A549 treated with Mapracorat at 1 μM for 4 hours (cell line): ENCODE data around the gene STING1. TPM values are rescaled to one million over a fixed set of nuclear protein-coding genes. Genes with fewer than 3 reads are reported as not detected.

Source experiments
- total RNA-seq: library from RNA; stranded (reverse); fragments of 200-300 nt; extraction: Qiagen RNA extraction; gene quantifications from 5 replicates; pipeline ENCODE4 v1.2.3, GENCODE V29; 2022

Gene STING1
- total RNA-seq, result 0.78 to 1.4 TPM (median 1.1 TPM) in 5 replicates

DNA sequence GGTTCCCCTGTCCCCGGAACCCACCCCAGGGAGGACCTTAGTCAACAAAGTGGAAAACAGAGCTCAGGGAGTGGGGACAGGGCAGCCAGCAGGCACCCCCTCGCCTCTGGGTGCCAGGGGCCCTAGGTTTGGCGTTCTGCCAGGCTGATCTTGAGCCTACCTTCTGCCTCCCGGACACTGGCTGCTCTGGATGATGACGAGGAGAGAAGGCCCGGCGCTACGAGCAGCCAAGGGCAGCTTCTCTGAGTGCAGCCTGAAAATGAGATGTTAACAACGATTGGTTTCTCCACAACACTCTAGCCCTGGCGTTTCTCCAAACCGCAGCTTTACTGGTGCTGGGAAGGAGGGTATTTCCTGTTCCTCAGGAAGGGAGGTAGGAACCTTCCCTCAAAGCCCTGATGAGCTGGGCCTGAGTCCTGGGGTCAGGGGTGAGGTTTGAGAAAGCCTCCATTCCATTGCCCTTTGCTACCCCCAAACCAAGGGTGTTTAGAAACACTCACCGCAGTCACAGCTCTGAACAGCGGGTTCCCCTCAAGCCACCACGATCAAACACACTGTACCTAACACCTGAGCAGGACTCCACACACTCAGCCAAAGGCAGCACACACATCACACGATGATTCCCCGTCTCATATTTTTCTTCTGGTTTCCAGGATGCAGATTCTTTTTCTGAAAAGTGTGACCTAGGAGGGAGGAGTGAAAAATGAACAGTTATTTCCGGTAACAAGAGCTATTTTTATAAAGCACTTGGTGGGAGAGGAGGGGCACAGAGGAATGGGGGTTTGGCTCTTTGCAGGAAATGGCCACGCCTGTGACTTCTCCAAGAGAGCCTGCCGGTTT lies at the start of gene STING1:
Gene STING1, minus strand, starts transcription at position 709 of the 840 bp plus-strand sequence. CDS start 1,054 bp downstream, outside the sequence.

DNA sequence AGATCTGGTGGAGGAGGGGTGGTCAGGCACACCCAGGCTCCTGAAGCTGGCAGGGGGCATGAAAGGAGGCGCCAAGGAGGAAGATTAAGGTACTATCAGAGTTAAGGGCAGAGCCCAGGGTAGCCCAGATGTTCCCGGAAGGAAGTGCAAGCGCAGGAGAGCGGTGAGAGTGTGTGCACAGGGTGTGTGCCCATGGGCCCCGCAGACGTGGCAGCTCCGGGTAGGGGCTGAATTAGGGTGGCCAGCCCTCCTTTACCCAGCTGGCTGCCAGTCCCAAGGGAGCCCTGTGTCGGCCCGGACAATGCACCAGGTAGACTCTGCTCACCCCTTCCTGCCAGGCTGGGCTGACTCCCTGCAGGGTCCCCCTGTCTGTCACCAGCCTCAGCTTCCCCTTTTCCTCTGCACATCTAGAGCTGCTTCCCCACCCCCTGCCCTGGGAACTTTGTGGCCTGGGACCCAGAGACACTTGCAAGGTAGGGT lies 11.7 kb downstream of the STING1 start, which contains the start of gene SMIM33:
Gene SMIM33, plus strand, starts transcription at position 184 of the 480 bp plus-strand sequence. Its CDS starts 118 bp downstream, at position 302.

DNA sequence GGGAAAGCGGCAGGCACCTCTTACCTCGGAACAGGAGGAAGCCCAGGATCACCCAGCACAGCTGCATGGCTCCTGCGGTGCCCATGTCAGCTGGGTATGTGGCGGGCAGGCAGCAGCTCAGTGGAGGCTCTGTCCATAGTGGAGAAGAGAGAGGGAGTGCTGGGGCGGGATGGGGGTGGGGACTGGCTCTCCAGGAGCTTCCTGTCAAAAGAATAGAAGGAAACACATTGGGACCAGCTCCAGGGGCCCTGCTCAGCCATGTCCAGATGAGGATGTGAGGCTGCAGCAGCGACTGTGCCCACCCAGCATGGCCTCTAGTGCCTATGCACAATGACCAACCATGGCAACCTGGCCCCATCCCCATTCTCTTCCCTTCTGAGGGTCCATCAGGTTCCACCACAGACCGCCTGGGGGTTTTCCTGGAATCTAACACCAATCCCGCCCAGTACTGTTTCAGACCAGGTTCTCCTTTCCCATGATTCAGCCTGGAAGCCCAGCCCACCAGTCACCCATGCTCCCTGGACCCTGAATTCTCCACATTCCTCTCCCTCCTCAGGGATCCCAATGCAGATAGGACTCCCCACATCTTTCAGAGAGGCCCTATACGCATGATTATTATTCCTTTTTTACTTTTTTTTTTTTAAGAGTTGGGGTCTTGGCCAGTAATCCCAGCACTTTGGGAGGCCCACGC lies 19.8 kb downstream of the STING1 start, which contains the start of gene ECSCR:
Gene ECSCR, minus strand, starts transcription at position 158 of the 691 bp plus-strand sequence. Its CDS starts 73 bp downstream, at position 85.

DNA sequence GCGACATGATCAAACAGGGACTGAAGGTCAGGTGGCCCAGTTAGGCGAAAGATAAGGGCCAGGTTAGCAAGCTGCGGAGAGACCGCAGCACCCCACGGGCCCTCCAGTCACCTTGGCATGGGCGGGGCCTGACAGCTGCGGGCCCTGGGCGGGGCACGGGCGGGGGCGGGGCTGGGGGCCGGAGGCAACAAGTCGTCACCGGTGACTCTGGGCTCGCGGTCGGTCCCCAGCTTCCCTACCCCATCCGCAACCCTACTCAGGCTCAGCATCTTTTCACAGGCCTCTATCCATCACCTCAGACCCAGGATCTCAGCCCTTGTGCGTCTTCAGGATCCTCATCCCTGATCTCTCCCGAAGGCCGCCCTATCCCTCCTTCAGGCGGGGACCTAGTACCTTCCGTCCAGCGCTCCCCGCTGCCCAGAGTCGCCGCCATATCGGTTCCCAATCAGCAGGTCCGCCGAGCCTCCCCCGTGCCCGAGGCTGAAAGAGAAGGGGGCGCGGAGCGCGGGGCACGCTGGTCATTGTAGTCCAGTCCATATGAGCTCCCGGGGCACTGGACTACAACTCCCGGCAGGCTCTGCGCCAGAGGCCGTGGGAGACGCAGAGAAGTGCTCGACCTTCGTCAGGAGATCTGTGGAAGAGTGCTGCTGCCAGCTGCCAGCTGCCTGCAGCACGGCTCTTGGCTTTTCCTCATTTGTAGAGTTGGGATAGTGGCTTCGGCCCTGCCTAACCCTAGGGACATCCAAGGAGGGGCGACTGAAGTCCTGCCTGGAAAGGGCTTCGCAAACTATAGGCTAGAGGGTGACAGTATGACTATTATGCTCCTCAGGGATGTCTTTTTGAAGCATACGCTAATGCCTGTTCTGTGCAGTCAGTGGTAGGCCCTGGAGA lies 43.3 kb downstream of the STING1 start, which contains the start of gene DNAJC18:
Gene DNAJC18, minus strand, starts transcription at position 513 of the 891 bp plus-strand sequence. Its CDS starts 80 bp downstream, at position 433.

Other genes starting within 250 kb of the STING1 start
- 156 to 198 TPM (median 171 TPM) in 5 replicates for gene MATR3, start 189.0 kb downstream of the STING1 start, total RNA-seq
- gene PAIP2, start 140.9 kb downstream of the STING1 start, total RNA-seq, result 77.7 to 101 TPM (median 83.2 TPM) in 5 replicates
- gene SLC23A1, start 99.5 kb downstream of the STING1 start, total RNA-seq, result 1.1 to 1.8 TPM (median 1.3 TPM) in 5 replicates
- 0.29 TPM in 1 of 5 replicates, not detected in the others for gene MZB1, start 92.8 kb downstream of the STING1 start, total RNA-seq
- 0.15 to 0.29 TPM (median 0.22 TPM) in 5 replicates for gene PROB1, start 87.7 kb downstream of the STING1 start, total RNA-seq
- gene SPATA24, start 78.7 kb downstream of the STING1 start, total RNA-seq, result 3.9 to 6.0 TPM (median 5.3 TPM) in 5 replicates
- gene DNAJC18, start 43.2 kb downstream of the STING1 start, total RNA-seq, result 5.6 to 9.3 TPM (median 8.1 TPM) in 5 replicates
- not detected in 5 replicates for gene ECSCR, start 20.0 kb downstream of the STING1 start, total RNA-seq
- gene SMIM33, start 11.8 kb downstream of the STING1 start, total RNA-seq, result not detected in 5 replicates
- gene UBE2D2, start 78.6 kb upstream of the STING1 start, total RNA-seq, result 124 to 183 TPM (median 163 TPM) in 5 replicates
- gene CXXC5, start 165.6 kb upstream of the STING1 start, total RNA-seq, result 13.8 to 20.9 TPM (median 19.3 TPM) in 5 replicates